ENCODE data around the gene OR5B12.

GRCh38 chr11:58485961-58486360 is 43.9 kb upstream of the OR5B12 start:
- TF ChIP-seq CTCF (IDR thresholded peaks at IDR 0.05; ENCODE audit: low read depth, low read length) (no peak), EZH2phosphoT487 (IDR thresholded peaks at IDR 0.05; ENCODE audit: low read depth) (no peak)

Measured in OCI-LY3 (cell line).